ENCODE measurements around the gene LEPR. TPM values are rescaled to one million over a fixed set of nuclear protein-coding genes. Genes with fewer than 3 reads are reported as not detected.
A peak's percentile ranks its signal among the peaks of the same experiment; 100 is the strongest.

The LEPR gene, protein sequence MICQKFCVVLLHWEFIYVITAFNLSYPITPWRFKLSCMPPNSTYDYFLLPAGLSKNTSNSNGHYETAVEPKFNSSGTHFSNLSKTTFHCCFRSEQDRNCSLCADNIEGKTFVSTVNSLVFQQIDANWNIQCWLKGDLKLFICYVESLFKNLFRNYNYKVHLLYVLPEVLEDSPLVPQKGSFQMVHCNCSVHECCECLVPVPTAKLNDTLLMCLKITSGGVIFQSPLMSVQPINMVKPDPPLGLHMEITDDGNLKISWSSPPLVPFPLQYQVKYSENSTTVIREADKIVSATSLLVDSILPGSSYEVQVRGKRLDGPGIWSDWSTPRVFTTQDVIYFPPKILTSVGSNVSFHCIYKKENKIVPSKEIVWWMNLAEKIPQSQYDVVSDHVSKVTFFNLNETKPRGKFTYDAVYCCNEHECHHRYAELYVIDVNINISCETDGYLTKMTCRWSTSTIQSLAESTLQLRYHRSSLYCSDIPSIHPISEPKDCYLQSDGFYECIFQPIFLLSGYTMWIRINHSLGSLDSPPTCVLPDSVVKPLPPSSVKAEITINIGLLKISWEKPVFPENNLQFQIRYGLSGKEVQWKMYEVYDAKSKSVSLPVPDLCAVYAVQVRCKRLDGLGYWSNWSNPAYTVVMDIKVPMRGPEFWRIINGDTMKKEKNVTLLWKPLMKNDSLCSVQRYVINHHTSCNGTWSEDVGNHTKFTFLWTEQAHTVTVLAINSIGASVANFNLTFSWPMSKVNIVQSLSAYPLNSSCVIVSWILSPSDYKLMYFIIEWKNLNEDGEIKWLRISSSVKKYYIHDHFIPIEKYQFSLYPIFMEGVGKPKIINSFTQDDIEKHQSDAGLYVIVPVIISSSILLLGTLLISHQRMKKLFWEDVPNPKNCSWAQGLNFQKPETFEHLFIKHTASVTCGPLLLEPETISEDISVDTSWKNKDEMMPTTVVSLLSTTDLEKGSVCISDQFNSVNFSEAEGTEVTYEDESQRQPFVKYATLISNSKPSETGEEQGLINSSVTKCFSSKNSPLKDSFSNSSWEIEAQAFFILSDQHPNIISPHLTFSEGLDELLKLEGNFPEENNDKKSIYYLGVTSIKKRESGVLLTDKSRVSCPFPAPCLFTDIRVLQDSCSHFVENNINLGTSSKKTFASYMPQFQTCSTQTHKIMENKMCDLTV
- total RNA-seq (2021; ENCODE audit: unreplicated experiment) (3.0 TPM), Bru-seq, nascent RNA (percentile 41 among the genes with signal in this experiment), BruChase-seq, experiment 1, labeled RNA remaining after a 2-hour chase (percentile 50 among the genes with signal in this experiment), BruChase-seq, experiment 2, labeled RNA remaining after a 6-hour chase (percentile 42 among the genes with signal in this experiment)
- polyA plus RNA-seq (2012; ENCODE audit: insufficient read length) = 1.4 TPM
- long read RNA-seq, full-length matches to known transcripts = 2 of 33 reads
- long read RNA-seq, partial matches to known transcripts = 0 of 33 reads
- long read RNA-seq, other reads (novel, unspliced or antisense) = 31 of 33 reads

DNA sequence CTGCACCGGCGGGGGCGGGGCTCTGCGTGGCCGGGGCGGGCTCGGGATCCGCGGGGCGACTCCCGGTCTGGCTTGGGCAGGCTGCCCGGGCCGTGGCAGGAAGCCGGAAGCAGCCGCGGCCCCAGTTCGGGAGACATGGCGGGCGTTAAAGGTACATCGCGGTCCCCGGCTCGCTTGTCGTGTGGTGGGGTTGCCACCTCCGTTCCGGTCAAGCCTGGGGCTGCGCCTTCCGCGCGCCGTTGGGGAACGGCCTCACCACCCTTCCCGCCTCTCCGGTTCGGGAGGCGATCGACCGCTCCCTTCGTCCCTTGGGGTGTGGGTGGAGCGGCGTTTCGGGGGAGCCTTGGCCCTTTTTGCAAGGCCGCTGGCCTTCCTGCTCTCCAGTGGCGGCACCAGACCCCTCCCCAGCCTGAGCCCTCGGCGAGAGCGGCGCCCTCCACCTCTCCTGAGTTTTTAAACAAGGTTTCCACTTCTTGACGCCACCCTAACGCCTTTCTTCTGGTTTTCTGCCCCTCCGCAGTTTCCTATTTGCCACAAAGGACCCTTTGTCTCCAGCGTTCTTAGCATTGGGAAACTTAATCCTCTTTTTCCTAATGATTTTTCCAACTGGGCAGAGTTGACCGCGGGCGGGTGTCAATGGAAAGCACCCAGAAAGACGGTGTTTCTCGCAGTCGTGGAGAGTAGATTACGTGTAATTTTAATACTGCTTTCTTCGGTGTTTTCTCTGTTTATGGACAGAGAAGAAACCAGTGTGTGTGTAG lies at the start of gene LEPR, which contains the start of gene LEPROT:
LEPR (plus strand) TSS at position 79 of the 761 bp plus-strand sequence. CDS start 144,898 bp downstream, outside the sequence.
LEPROT (plus strand) TSS at position 79 of the 761 bp plus-strand sequence; CDS start at position 136, 57 bp downstream.
- ChIA-PET CTCF (interaction anchor here (0.7 to 0.8 kb wide), 2 partner anchors 39 to 184 kb away, joined by 4 read pairs; no protein-coding TSS in a partner anchor), POLR2A (interaction anchor here (0.6 kb wide), 1 partner anchor 190 kb away, joined by 7 read pairs; no protein-coding TSS in a partner anchor)
- in situ Hi-C loops (cut with HindIII; ENCODE audit: low pct_unique_long_range_greater_than_20kb, low sequenced_read_pairs) (no loop called here), intact Hi-C loops (cut with micrococcal nuclease; ENCODE audit: unreplicated experiment) (loop anchor here (10.0 kb wide), 2 partner anchors 186 to 356 kb away; no protein-coding TSS in a partner anchor)
- H3K4me3 ChIP-seq (ENCODE audit: low read depth in 2 of 2, low read length in 2 of 2) = peak within 1 kb of the TSS; percentile 82 to 99
- BruUV-seq (replicated peaks) = no TSS peak
- H3K9me3 ChIP-seq (ENCODE audit: control insufficient read depth, insufficient read depth, low read depth, low read length) = no peaks in the 10 kb centered on the region
- peaks cover 3% of the 10 kb centered on the region; the same call in 1 of the 2 replicates for H3K36me3 ChIP-seq (ENCODE audit: control insufficient read depth, insufficient read depth, low read length)
- H3K4me1 ChIP-seq (ENCODE audit: control insufficient read depth, insufficient read depth, low read length) = peaks cover 38% of the 10 kb centered on the region
- ATAC-seq = peak; percentile 81; the same call in 1 of the 2 replicates
- no peaks in the 10 kb centered on the region for H3K27me3 ChIP-seq (ENCODE audit: control insufficient read depth, insufficient read depth, low read length)
- no peak for DNase-seq (ENCODE audit: low read depth, low spot score)
- 0 out of 2 replicates have a peak, but pooled peaks have one; percentile 67 for TF ChIP-seq SIN3A (IDR thresholded peaks at IDR 0.05; ENCODE audit: borderline replicate concordance, insufficient read depth, low read depth, low read length)
- no peak for TF ChIP-seq TCF7L2 (IDR thresholded peaks at IDR 0.05; ENCODE audit: low read depth, low read length)
- no peak for TF ChIP-seq CTCF (IDR thresholded peaks at IDR 0.05)
- TF ChIP-seq POLR2AphosphoS5 (IDR thresholded peaks at IDR 0.05; ENCODE audit: low read depth, low read length) = peak; percentile 72
- TF ChIP-seq, protein P1, sequence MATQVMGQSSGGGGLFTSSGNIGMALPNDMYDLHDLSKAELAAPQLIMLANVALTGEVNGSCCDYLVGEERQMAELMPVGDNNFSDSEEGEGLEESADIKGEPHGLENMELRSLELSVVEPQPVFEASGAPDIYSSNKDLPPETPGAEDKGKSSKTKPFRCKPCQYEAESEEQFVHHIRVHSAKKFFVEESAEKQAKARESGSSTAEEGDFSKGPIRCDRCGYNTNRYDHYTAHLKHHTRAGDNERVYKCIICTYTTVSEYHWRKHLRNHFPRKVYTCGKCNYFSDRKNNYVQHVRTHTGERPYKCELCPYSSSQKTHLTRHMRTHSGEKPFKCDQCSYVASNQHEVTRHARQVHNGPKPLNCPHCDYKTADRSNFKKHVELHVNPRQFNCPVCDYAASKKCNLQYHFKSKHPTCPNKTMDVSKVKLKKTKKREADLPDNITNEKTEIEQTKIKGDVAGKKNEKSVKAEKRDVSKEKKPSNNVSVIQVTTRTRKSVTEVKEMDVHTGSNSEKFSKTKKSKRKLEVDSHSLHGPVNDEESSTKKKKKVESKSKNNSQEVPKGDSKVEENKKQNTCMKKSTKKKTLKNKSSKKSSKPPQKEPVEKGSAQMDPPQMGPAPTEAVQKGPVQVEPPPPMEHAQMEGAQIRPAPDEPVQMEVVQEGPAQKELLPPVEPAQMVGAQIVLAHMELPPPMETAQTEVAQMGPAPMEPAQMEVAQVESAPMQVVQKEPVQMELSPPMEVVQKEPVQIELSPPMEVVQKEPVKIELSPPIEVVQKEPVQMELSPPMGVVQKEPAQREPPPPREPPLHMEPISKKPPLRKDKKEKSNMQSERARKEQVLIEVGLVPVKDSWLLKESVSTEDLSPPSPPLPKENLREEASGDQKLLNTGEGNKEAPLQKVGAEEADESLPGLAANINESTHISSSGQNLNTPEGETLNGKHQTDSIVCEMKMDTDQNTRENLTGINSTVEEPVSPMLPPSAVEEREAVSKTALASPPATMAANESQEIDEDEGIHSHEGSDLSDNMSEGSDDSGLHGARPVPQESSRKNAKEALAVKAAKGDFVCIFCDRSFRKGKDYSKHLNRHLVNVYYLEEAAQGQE (IDR thresholded peaks at IDR 0.05; ENCODE audit: insufficient read depth in 1 of 2, low read depth in 2 of 2, low read length in 1 of 2) = 0 out of 4 replicates have a peak, but pooled peaks of 1 of the 2 experiments have one; percentile 17
- H3K27ac ChIP-seq (ENCODE audit: low read length) = peak within 1 kb of the TSS; percentile 88
